Prostate gland (tissue), 2 donors: ENCODE measurements around the gene DNAJC6.

ENCODE experiments used
- CTCF ChIP-seq, 4 experiments: fragments of 200-600 bp in 2 of 4; fragments of 450-650 bp in 2 of 4; sonication (generic) in 2 of 4; IDR thresholded peaks; 1 replicate in 3 of 4; 2 replicates in 1 of 4; pipeline ENCODE4 v1.5.1; 2016 to 2019; ENCODE audit warnings: antibody characterized with exemption in 4 of 4, mild to moderate bottlenecking in 2 of 4, moderate library complexity in 2 of 4
- POLR2A ChIP-seq: fragments of 450-650 bp; IDR thresholded peaks from one replicate; pipeline ENCODE4 v1.6.1; 2016; ENCODE audit warnings: antibody characterized with exemption, mild to moderate bottlenecking
- POLR2AphosphoS5 ChIP-seq: sonication (generic); formaldehyde crosslinking; IDR thresholded peaks from one replicate; pipeline ENCODE4 v1.6.1; 2017; ENCODE audit warnings: antibody characterized with exemption

DNA sequence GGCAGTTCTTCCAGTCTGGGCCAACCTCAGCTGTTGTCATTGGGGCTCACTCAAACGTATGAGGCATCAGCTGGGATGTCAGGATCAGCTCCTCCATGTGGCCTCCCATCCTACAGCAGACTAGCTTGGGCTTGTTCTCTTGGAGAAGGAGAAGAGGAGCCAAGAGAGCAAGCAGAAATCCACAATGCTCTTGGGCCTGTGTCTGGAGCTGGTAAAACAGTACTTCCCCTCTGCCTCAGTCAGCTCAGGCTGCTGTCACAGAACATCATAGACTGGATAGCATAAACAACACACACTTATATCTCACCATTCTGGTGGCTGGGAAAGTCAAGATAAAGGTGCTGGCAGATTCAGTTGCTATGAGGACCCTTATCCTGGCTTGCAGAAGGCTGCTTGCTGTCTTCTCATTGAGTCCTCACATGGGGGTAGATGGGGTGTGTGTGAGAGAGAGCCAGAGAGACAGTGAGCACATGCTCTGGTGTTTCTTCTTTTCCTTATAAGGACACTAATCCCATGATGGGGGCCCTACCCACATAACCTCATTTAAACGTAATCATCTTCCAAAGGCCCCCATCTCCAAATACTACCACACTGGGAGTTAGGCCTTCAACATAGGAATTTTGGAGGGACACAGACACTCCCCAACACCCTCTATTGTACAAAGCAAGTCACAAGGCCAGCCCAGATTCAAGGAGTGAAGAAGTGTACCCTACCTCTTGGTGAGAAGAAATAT, 16.3 kb upstream of the DNAJC6 start:
- no peak for TF ChIP-seq CTCF (IDR thresholded peaks at IDR 0.05)
- no peak for TF ChIP-seq POLR2A
- TF ChIP-seq POLR2AphosphoS5: no peak
